Mucosa of descending colon (tissue), 3 donors: Measurements from ENCODE around the gene HTR1A. TPM values are rescaled to one million over a fixed set of nuclear protein-coding genes. Genes with fewer than 3 reads are reported as not detected.

Experiments
- total RNA-seq, 3 donors: library from RNA; stranded (reverse); fragmentation: NEBNext Ultra II Directional in 2 of 3; extraction: Animal tissue kit (Norgen Biotek cat#: 25700) in 2 of 3; gene quantifications; one replicate each; pipeline versions ENCODE4 v1.2.1 to v1.2.4, GENCODE V29; 2021 to 2023
- donor health status: DM: no; HTN: no; CAD: no; lungs with moderate emphysema.
- donor health status: DM: no; HTN: no; CAD: no.
- donor health status: DM: no; HTN: yes; CAD: no.

The HTR1A gene
- total RNA-seq, 3 donors from 2014 or later: not detected

Other genes starting within 250 kb of the HTR1A start
- gene RNF180, start 203.4 kb upstream of the HTR1A start, total RNA-seq: 10 to 100 TPM in 1 of 3 donors, 1 to 10 TPM in 1, under 1 TPM in 1; 0.96 to 15.0 (median 2.8) TPM